ENCODE data around the gene RAB9A. TPM values are rescaled to one million over a fixed set of nuclear protein-coding genes. Genes with fewer than 3 reads are reported as not detected.

Gene RAB9A
- total RNA-seq, 2 experiments from 2014 or later, result 16.8 to 17.5 TPM

GRCh38 chrX:13756381-13756780 lies 67.5 kb downstream of the RAB9A start:
- Mint-ChIP-seq H3K9me3 (no peaks in the 10 kb centered on the region), H3K27ac (no peak overlapping the region), H3K4me1 (peaks cover 31% of the 10 kb centered on the region), H3K36me3 (ENCODE audit: low read depth) (peaks cover 48% of the 10 kb centered on the region), H3K4me3 (no peak overlapping the region), H3K27me3 (no peaks in the 10 kb centered on the region)
- DNase-seq, result no peak
- ChIA-PET CTCF (interaction anchor here (2.0 kb wide), 1 partner anchor 68 kb away, joined by 4 read pairs; the partner anchor contains the start of gene RAB9A), POLR2A (interaction anchor here (0.6 to 1.9 kb wide), 2 partner anchors 20 to 273 kb away, joined by 3 to 5 read pairs; partner anchors contain the start of gene GEMIN8)

DNA sequence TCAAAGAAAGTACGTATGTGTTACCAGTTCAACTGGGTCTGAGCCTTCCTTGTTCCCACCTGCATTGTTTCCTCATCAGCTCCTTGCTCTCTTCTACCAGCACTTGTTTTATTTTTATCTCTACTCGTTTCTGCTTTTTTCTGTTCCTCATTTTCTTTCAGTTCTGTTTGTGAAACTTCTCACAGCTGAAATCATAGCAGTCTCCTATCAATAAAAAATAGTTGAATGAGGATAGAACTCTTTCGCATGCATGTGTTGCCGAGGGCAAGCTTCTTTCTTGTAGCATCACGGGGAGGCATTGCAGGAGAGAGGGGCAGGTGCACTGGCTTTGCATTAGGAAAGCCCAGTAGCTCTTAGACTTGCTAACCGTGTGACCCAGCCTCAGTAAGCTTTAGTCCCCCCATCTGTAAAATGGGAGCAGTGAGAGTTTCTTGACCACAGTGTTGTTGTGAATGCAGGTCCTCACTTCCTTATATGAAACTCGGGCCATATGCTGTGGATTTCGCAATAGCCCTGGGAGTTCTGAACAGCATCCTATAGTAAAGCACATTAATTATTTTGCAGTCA lies 70.3 kb downstream of the RAB9A start:
- ChIA-PET POLR2A (no interaction called here), CTCF (no interaction called here)
- Mint-ChIP-seq H3K36me3 (ENCODE audit: low read depth) (peaks cover 48% of the 10 kb centered on the region), H3K27ac (no peak overlapping the region), H3K9me3 (no peaks in the 10 kb centered on the region), H3K4me1 (peaks cover 24% of the 10 kb centered on the region), H3K27me3 (no peaks in the 10 kb centered on the region), H3K4me3 (no peak overlapping the region)
- DNase-seq, result no peak

Other genes starting within 250 kb of the RAB9A start
- gene EGFL6, start 119.5 kb upstream of the RAB9A start, total RNA-seq, result 1 to 10 TPM; 3.3 to 3.8 TPM
- gene TCEANC, start 36.0 kb upstream of the RAB9A start, total RNA-seq, result 1 to 10 TPM; 4.3 to 4.6 TPM
- 10 to 100 TPM; 21.0 to 22.6 TPM for gene TRAPPC2, start 45.5 kb downstream of the RAB9A start, total RNA-seq
- 10 to 100 TPM; 41.3 to 47.3 TPM for gene OFD1, start 45.6 kb downstream of the RAB9A start, total RNA-seq
- not detected for gene GPM6B, start 128.0 kb downstream of the RAB9A start, total RNA-seq